Activated CD4-positive, alpha-beta T cell treated with anti-CD3 and anti-CD28 coated beads for 48 hours (primary cell): Measurements from ENCODE around the gene ABHD12.
"Not testable (repeated sequence)": the region's sequence is repeated elsewhere in the genome, so short reads cannot be mapped to it uniquely, and the experiment has no call there.

Experiments
- DNase-seq: peaks from one replicate; pipeline ENCODE4 v3.0.0-alpha.2; 2020

ABHD12 gene

DNA sequence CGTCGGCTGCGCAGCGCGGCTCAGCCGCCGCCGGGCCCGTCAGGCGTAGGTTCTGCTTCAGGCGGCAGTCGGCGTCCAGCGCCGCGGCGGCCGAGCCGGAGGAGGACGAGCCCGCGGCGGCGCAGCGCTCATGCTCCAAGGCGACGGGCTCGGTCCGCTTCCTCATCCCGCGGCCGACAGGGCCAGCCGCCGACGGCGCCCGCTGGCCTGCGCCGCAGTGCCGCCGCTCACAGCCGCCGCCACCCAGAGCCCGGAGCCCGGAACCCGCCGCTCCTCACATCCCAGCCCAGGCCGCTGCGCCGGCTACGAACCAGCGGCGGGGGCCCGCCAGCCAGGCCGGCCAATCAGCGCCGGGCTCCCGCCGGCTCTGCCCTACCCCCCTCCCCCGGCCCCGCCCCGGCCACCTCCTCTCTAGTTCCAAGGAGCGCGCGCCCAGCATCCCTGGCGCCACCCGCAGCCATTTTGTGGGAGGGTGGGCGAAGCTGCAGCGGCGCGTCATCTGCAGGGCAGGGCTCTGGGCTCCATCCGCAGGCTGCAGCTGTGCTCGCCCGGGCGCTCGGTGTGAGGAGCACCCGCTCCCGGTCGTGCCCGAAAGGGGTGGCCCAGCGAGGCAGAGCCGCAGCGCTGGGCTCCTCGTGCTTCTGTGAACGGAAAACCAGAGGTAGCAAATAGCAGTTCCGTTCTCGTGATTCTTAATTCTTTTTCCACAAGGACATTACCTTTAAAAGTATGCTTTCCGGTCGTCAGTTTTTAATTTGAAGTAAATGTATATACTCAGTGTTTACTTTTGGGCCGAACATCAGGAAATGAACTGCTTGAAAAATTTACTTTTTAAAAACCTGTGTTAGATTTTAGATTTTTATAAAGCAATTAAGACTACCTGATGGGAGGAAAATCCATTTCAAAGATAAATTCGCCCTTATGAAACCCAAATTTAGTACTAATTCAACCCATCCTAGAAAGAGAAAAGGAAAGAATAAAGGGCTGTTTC, at the start of gene ABHD12:
Gene ABHD12 (minus strand): TSS at position 298 of the 991 bp plus-strand sequence. CDS start 132 bp downstream, at position 166.
- DNase-seq: peak; percentile 97

DNA sequence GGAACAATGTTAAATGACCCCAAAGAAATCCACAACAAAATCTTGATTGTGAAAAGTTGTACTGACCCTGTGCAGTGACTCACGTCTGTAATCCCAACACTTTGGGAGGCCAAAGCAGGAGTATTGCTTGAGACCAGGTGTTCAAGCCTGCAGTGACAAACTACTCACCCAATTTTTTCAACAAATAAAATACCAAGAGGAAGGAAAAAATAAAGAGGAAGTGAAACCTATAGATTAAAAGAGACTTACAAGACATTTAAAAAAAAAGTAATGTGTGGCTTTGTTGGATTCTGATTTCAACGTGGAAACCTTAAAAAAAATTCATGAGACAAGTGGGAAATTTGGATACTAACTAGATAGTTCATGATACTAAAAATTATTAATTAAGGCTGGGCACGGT, 48.7 kb upstream of the ABHD12 start:
- no peak for DNase-seq

DNA sequence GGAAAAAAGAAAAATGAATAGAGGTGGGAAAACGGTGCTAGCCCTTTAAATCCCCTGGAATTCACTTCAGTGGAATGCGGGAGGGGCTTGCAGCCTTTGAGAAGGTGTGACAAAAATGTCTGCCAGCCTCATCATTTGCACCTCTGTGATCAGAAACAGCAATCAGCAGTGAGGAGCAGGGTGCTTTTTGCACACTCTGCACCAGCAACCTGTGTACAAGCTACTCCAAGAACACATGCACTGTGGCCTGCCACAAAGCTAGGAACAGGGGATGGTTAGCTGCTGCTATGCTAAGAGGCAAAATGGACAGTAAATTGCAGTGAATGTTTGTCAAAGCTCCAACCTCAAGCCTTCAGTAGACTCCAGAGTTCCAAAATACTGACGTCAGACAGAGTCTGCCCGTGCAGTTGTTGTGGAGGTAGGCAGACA, 46.5 kb upstream of the ABHD12 start:
- DNase-seq: no peak

DNA sequence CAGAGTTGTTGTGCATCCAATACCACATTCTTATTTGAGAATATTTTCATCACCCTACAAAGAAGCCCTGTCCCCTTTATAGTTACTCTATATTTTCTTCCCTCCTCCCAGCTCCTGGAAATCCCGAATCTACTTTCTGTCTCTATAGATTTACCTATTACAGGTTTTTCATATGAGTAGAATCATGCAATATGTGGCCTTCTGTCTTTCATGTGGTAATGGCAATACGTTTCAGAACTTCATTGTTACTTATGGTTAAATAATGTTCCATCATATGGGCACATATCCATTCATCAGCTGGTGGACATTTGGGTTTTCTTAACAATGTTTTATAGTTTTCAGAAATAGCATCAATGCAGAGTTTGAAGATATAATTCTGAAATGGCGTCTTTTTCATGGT, 33.9 kb upstream of the ABHD12 start:
- DNase-seq: no peak

GRCh38 chr20:25422032-25422431, 31.4 kb upstream of the ABHD12 start:
- no peak for DNase-seq

GRCh38 chr20:25421102-25421501, 30.5 kb upstream of the ABHD12 start:
- DNase-seq: no peak

- no peak for DNase-seq
Measured at GRCh38 chr20:25418776-25419175, 28.1 kb upstream of the ABHD12 start.

- DNase-seq: no peak
Measured at GRCh38 chr20:25408890-25409289, 18.3 kb upstream of the ABHD12 start.

GRCh38 chr20:25408170-25408547, 17.5 kb upstream of the ABHD12 start:
- no peak for DNase-seq

DNA sequence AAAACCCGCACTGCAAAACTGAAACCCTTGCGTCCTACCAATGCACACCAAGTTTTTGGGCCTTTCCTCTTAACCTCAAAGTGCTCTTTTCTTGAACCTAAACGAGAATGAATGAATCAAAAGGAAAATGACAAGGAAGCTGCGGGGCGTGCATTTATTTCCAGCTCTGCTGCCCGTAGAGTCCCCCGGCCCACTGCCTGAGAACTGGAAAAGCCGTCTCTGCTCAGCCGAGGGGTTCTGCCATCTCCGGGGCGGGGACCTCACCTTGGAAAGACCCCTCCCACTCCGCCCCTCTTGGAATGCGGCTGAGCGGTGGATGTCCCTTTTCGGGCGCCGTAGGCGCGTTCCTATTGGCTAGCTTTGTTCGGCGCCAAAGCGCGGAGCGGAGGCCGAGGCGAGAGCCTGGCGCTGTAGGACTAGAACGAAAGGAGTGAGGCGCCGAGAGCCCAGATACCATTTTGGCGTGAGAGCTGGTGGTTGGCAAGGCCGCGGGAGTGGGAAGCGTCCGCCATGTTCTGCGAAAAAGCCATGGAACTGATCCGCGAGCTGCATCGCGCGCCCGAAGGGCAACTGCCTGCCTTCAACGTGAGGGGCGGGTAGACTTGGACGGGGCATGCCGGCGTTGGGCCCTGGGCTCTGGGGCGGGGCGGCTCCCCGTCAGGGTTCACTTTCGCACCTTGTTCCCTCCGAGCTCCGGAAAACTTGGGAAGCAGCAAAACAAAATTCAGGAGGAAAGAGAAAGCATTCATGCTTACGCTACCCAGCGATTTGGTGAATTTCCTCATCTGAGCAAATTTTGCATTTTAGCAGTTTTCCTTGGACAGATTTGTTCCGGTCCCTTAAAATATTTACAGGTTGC, 16.9 kb upstream of the ABHD12 start, which contains the start of gene GINS1:
Gene GINS1 (plus strand): TSS at position 363 of the 859 bp plus-strand sequence. CDS start 148 bp downstream, at position 511.
- DNase-seq: peak; percentile 93

DNA sequence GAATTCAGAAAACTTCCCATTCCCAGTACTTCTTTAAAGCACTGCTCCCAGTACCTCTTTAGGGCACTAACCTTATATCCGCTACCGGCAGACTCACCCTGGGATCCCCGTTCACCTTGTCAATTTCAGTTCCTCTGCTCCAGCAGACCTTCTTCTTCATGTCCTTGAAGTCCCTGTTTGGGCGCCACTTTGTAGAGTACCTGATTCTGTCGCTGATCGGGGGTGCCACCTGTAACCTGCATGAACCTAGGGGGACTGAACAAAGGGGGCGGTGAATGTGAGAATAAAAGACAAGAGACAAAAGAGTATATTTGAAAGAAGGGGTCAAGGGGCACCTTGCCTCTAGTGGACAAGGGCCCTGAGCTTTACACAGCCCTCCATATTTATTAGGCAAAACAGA, 11.9 kb upstream of the ABHD12 start:
- no peak for DNase-seq

DNA sequence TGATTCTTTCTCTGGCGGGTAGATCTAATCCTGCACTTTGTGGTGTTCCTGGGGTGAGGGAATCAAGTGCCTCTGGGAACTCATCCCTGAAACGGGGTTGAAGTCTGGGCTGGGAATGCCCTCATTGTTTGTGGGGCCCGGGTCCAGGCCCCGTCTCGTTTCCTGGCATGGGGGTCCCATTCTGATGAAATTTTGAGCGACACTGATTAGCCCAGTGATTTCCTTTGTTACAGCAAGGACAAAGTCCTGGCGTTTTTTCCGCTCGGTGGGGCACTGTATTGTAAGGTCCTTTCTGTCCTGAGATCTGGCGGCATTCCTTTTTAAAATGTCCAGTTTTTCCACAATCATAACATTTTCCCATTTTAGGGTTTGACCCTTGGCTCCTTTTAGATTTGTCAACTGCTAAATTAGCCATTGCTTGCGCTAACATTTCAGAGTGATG, 9.7 kb upstream of the ABHD12 start:
- DNase-seq: not testable (repeated sequence)

GRCh38 chr20:25399037-25399430, 8.4 kb upstream of the ABHD12 start:
- DNase-seq: no peak

GRCh38 chr20:25398376-25399036, 7.9 kb upstream of the ABHD12 start:
- DNase-seq: no peak

DNA sequence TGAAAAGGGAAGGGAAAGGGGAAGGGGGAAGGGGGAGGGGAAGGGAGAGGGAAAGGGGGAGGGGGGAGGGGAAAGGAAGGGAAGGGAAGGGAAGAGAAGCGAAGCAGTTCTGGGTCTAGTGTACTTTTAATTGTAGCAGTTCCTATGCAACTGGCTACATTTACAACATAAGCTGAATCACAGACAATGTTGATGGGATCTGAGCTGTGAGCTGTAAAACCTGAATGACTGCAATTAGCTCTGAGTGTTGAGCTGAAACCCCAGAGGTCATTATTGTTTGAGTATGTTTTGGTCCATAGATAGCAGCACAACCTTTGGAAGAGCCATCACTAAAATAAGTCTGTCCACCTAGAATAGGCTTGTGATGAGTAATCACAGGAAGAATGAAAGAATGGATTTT, 7.2 kb upstream of the ABHD12 start:
- DNase-seq: no peak

GRCh38 chr20:25397096-25397495, 6.5 kb upstream of the ABHD12 start:
- no peak for DNase-seq

DNA sequence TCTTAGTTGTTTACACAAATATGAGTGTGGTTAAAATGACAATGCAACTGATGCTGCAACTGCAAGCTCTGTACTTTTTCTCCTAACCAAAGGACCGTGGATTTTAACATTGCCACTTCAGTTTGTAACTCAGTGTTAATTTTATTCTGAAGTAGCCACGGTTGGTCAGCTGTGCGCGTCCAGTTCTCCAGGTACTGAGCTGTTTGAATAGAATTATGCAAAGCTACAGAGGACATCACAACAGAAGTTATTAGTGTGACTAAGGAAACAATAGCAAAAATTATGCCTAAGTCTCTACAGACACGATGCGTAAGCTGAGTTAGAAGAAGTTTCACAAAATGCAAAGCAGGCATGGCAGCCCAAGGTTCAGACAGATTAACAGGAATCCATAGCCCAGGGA, 4.4 kb upstream of the ABHD12 start:
- DNase-seq: no peak

DNA sequence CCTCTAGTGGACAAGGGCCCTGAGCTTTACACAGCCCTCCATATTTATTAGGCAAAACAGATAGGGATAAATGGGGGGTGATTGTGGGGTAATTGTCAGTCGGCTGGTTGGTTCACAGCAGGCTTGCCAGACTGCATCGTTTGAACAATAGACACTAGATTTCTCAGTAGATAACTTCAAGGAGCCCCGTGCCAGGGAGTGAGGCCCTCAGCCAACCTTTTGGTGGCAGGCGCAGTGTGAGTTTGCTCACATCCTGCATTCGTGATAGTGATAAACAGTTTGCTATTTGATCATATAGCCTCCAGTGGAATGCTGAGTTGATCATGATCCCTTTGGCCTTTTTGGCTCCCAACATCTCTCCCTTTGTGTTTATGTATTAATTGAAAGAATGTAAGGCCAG, 3.6 kb upstream of the ABHD12 start:
- DNase-seq: no peak

DNA sequence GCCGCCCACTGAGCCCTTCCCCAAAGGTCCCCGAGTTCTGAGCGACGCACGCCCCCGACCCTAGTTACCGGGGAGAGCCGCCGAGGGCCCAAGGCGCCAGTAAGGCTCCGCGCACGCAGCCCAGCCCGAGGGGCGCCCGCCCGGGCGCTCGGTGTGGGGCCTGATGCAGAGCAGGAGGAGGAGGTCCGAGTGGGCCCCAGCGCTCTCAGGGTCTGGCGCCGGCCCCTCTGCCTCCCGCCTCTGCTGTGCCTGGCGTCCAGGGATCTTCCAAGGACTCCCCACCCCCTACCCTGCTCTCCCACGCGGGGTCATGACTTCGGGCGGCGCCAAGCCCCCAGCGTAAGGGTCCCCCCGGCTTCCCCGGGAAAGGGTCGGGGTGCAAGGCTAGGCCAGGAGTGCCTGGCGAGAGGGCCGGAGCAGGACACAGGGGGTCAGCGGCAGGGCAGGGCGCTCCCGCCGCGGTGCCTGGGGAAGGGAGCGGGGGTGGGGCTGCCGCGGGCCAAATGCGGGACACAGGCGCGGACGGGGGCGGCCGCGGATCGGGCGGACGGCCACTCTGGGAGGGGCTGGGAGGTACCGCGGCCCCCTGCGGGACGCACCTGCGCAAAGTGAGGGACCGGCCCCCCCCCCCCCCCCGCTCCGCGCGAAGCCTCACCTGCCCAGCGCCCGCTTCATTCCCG, 637 bp downstream of the ABHD12 start:
- DNase-seq: peak; percentile 43

- no peak for DNase-seq
Measured at GRCh38 chr20:25389401-25389857, 1.2 kb downstream of the ABHD12 start.

- no peak for DNase-seq
Measured at GRCh38 chr20:25382704-25383370, 7.8 kb downstream of the ABHD12 start.
